HepG2 (cell line): Measurements from ENCODE around the gene ZNF121. TPM values are rescaled to one million over a fixed set of nuclear protein-coding genes. Genes with fewer than 3 reads are reported as not detected.

Experiments
- MTF2 ChIP-seq: sonication (generic); formaldehyde crosslinking; IDR thresholded peaks from 2 replicates; pipeline ENCODE4 v1.5.0; 2020; ENCODE audit warnings: missing genetic modification reagents, borderline replicate concordance
- THAP8 ChIP-seq: sonication (generic); formaldehyde crosslinking; IDR thresholded peaks from 2 replicates; pipeline ENCODE4 v1.5.1; 2020; ENCODE audit warnings: missing genetic modification reagents, mild to moderate bottlenecking, borderline replicate concordance
- ZNF142 ChIP-seq: sonication (generic); formaldehyde crosslinking; IDR thresholded peaks from 2 replicates; pipeline ENCODE4 v1.4.0; 2020; ENCODE audit warnings: missing genetic modification reagents
- ZNF17 ChIP-seq: sonication (generic); formaldehyde crosslinking; IDR thresholded peaks from 2 replicates; pipeline ENCODE4 v1.5.0; 2020; ENCODE audit warnings: mild to moderate bottlenecking, missing genetic modification reagents
- ZNF274 ChIP-seq: sonication (generic); formaldehyde crosslinking; IDR thresholded peaks from 2 replicates; pipeline ENCODE4 v1.5.1; 2020; ENCODE audit warnings: mild to moderate bottlenecking, missing genetic modification reagents
- ZNF782 ChIP-seq: sonication (generic); formaldehyde crosslinking; IDR thresholded peaks from 2 replicates; pipeline ENCODE4 v1.4.0; 2020; ENCODE audit warnings: missing genetic modification reagents, mild to moderate bottlenecking, borderline replicate concordance
- ZNF841 ChIP-seq: sonication (generic); formaldehyde crosslinking; IDR thresholded peaks from 2 replicates; pipeline ENCODE4 v1.8.1; 2023; ENCODE audit warnings: missing genetic modification reagents, borderline replicate concordance
- ZNF891 ChIP-seq: sonication (generic); formaldehyde crosslinking; IDR thresholded peaks from 2 replicates; pipeline ENCODE4 v1.5.0; 2020; ENCODE audit warnings: mild to moderate bottlenecking, missing genetic modification reagents
- polyA plus RNA-seq, 8 experiments: library from polyadenylated mRNA; depleted of rRNA in 3 of 8; stranded (reverse) in 7 of 8; unstranded in 1 of 8; fragments of >200 nt; fragmentation: Illumina TruSeq in 4 of 8; extraction: Trizol in 4 of 8; gene quantifications; 2 replicates each; pipeline versions ENCODE4 v1.2.1 to v1.2.3, GENCODE V29; 2011 to 2016; ENCODE audit warnings: low read depth in 4 of 8, missing spikeins in 1 of 8, mixed read lengths in 1 of 8; ENCODE audit not compliant: insufficient read depth in 1 of 8
- total RNA-seq, 5 experiments: library from RNA; depleted of rRNA; stranded (reverse); fragments of >200 nt; fragmentation: Illumina TruSeq; extraction: Trizol; gene quantifications; 2 replicates each; pipeline ENCODE4 v1.2.3, GENCODE V29; 2016; ENCODE audit warnings: low read depth in 1 of 5
- TF ChIP-seq, protein P1 (sequence below): sonication (generic); formaldehyde crosslinking; IDR thresholded peaks from 2 replicates; pipeline ENCODE4 v1.4.0; 2020; ENCODE audit warnings: mild to moderate bottlenecking, low read depth, missing genetic modification reagents
- TF ChIP-seq, protein P2 (sequence below): sonication (generic); formaldehyde crosslinking; IDR thresholded peaks from 2 replicates; pipeline ENCODE4 v1.4.0; 2020; ENCODE audit warnings: mild to moderate bottlenecking, missing genetic modification reagents

The ZNF121 gene
- total and polyA plus RNA-seq, 2 of the 13 experiments (the other 11 are each of a cell fraction or from before 2014, with no cell fraction given), result 7.8 to 56.3 TPM

- TF ChIP-seq, protein P1, sequence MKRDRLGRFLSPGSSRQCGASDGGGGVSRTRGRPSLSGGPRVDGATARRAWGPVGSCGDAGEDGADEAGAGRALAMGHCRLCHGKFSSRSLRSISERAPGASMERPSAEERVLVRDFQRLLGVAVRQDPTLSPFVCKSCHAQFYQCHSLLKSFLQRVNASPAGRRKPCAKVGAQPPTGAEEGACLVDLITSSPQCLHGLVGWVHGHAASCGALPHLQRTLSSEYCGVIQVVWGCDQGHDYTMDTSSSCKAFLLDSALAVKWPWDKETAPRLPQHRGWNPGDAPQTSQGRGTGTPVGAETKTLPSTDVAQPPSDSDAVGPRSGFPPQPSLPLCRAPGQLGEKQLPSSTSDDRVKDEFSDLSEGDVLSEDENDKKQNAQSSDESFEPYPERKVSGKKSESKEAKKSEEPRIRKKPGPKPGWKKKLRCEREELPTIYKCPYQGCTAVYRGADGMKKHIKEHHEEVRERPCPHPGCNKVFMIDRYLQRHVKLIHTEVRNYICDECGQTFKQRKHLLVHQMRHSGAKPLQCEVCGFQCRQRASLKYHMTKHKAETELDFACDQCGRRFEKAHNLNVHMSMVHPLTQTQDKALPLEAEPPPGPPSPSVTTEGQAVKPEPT, result no peak
- TF ChIP-seq ZNF891 (CRISPR knock-in tag), result peak; percentile 67; the same call in 1 of the 2 replicates
- 0 out of 2 replicates have a peak, but pooled peaks have one; percentile 42 for TF ChIP-seq ZNF17
- TF ChIP-seq THAP8 (CRISPR knock-in tag), result peak; percentile 74; the same call in 1 of the 2 replicates
- TF ChIP-seq, protein P2, sequence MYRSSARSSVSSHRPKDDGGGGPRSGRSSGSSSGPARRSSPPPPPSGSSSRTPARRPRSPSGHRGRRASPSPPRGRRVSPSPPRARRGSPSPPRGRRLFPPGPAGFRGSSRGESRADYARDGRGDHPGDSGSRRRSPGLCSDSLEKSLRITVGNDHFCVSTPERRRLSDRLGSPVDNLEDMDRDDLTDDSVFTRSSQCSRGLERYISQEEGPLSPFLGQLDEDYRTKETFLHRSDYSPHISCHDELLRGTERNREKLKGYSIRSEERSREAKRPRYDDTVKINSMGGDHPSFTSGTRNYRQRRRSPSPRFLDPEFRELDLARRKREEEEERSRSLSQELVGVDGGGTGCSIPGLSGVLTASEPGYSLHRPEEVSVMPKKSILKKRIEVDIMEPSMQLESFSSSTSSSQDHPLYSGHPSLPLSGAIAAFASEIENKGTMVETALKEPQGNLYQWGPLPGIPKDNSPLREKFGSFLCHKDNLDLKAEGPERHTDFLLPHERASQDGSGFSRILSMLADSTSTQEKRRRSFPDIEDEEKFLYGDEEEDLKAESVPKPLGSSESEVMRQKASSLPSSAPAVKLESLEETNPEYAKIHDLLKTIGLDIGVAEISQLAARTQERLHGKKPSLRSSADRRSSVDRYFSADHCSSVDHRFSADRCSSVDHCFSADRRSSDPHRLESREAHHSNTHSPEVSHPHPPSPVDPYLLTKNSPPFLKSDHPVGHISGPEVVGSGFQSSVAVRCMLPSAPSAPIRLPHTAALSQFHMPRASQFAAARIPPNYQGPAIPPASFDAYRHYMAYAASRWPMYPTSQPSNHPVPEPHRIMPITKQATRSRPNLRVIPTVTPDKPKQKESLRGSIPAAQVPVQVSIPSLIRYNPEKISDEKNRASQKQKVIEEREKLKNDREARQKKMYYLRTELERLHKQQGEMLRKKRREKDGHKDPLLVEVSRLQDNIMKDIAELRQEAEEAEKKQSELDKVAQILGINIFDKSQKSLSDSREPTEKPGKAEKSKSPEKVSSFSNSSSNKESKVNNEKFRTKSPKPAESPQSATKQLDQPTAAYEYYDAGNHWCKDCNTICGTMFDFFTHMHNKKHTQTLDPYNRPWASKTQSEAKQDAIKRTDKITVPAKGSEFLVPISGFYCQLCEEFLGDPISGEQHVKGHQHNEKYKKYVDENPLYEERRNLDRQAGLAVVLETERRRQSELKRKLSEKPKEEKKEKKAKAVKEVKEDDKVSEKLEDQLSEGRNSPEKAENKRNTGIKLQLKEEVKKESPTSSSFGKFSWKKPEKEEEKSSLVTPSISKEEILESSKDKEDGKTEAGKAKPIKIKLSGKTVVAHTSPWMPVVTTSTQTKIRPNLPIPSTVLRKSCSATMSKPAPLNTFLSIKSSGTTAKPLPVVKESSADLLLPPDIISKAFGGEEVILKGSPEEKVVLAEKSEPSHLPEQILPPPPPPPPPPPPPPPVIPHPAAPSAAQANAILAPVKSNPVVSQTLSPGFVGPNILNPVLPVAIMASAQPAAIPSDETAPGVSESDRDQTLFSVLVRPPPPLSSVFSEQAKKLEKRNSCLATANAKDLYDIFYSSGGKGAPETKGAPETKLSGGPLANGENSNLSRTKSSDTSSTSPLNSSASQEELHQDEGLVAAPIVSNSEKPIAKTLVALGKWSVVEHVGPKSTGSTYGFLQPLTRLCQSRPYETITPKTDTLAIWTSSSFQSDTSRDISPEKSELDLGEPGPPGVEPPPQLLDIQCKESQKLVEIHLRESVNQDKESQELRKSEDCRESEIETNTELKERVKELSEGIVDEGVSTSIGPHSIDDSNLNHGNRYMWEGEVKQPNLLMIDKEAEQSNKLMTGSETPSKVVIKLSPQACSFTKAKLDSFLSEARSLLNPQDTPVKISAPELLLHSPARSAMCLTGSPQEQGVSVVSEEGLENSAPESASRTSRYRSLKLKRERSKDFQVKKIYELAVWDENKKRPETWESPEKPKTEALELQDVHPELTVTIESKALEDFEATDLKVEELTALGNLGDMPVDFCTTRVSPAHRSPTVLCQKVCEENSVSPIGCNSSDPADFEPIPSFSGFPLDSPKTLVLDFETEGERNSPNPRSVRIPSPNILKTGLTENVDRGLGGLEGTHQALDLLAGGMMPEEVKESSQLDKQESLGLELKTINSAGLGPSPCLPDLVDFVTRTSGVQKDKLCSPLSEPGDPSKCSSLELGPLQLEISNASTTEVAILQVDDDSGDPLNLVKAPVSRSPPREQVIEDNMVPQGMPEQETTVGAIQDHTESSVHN (CRISPR knock-in tag), result no peak; the same call in 1 of the 2 replicates
- TF ChIP-seq ZNF841 (CRISPR knock-in tag), result no peak
- no peak for TF ChIP-seq ZNF274
- TF ChIP-seq MTF2, result no peak
- TF ChIP-seq ZNF142 (CRISPR knock-in tag), result peak; percentile 58; the same call in 1 of the 2 replicates
- no peak for TF ChIP-seq ZNF782 (CRISPR knock-in tag)
These were observed 37.1 kb upstream of the ZNF121 start, which contains the start of gene ZNF561 (continued) for GRCh38 chr19:9621156-9622037.
